ENCODE results near the gene C1QL3. TPM values are rescaled to one million over a fixed set of nuclear protein-coding genes. Genes with fewer than 3 reads are reported as not detected.

C1QL3 gene
- total and polyA plus RNA-seq, 10 of the 15 experiments (the other 5 are each of a cell fraction or from before 2014, with no cell fraction given), result 0.03 to 1.2 (median 0.50) TPM

DNA sequence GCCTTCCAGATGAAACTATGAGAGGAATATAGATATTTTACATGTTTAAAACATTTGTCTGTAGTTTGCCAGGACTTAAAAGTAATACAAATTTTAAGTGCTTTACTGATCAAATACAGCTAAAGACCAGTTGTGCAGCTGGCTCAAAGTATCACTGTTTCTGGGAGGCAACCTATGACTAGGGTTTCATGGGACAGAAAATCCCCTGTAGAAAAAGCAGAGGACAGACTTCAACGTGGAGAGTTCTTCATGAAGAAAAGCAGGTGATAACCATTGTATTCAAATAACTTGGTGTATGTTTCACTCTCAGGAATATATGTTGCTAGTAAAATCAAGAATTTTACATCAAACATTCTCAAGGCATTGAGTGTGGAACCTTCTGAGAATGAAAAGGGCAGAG, 43.9 kb downstream of the C1QL3 start (continued):
- TF ChIP-seq JUNB (IDR thresholded peaks at IDR 0.05) (no peak), ZBTB11 (CRISPR knock-in tag; IDR thresholded peaks at IDR 0.05) (no peak), RAD51 (IDR thresholded peaks at IDR 0.05) (no peak), TARDBP (IDR thresholded peaks at IDR 0.05; ENCODE audit: borderline replicate concordance) (no peak), CEBPB (IDR thresholded peaks at IDR 0.05; ENCODE audit: borderline replicate concordance in 1 of 2, low read depth in 2 of 2, low read length in 2 of 2) (no peak), STAT1 (conservative IDR thresholded peaks at IDR 0.05) (no peak)

DNA sequence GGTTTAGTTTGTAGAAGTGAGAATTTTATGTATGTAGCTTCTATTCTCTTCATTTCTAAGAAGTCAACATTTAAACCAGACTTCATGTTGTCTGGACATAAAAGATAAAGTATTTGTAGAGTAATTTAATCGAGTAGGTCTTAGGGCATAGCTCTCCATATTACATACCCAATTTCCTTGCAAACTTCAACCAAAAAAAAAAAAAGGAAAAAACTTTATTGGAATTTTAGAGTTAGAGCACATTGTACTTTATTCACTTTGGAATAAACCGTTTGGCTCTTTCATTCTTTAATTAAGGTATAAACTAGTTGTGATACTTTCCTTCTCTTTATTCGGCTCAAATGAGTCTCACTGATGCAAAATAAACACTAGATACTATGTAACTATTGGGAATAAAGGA, 48.9 kb downstream of the C1QL3 start:
- H2AFZ ChIP-seq (ENCODE audit: control insufficient read depth, low read depth, low read length), result no peak overlapping the region
- H3K27me3 ChIP-seq (replicated peaks in 1 of 2; ENCODE audit: control insufficient read depth in 2 of 2, insufficient read depth in 2 of 2, low read length in 1 of 2), result no peaks in the 10 kb centered on the region
- H3K79me2 ChIP-seq (ENCODE audit: control insufficient read depth, insufficient read depth, low read length), result no peaks in the 10 kb centered on the region
- H3K9ac ChIP-seq (ENCODE audit: control insufficient read depth, insufficient read depth, low read length), result no peak overlapping the region
- no peak for TF ChIP-seq ATF7 (IDR thresholded peaks at IDR 0.05; ENCODE audit: low read depth)
- no peak for TF ChIP-seq JUND (IDR thresholded peaks at IDR 0.05; ENCODE audit: low read depth, low read length)
- TF ChIP-seq PAX5 (IDR thresholded peaks at IDR 0.05; ENCODE audit: borderline replicate concordance, low read depth, low read length), result no peak
- no peak for TF ChIP-seq ASH2L (IDR thresholded peaks at IDR 0.05; ENCODE audit: borderline replicate concordance, low read depth)
- TF ChIP-seq, protein P1, sequence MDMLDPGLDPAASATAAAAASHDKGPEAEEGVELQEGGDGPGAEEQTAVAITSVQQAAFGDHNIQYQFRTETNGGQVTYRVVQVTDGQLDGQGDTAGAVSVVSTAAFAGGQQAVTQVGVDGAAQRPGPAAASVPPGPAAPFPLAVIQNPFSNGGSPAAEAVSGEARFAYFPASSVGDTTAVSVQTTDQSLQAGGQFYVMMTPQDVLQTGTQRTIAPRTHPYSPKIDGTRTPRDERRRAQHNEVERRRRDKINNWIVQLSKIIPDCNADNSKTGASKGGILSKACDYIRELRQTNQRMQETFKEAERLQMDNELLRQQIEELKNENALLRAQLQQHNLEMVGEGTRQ (IDR thresholded peaks at IDR 0.05; ENCODE audit: borderline replicate concordance, low read depth, low read length), result no peak
- CTCF ChIA-PET, result interaction anchor here (0.7 kb wide), 1 partner anchor 17 kb away, joined by 3 read pairs; no protein-coding TSS in a partner anchor
- H3K4me3 ChIP-seq, result no peak overlapping the region
- intact Hi-C loops (cut with micrococcal nuclease; ENCODE audit: unreplicated experiment), result no loop called here
- ATAC-seq (no peak), DNase-seq (ENCODE audit: low read depth, low spot score) (no peak), FAIRE-seq (no peak)
- H3K27ac ChIP-seq (ENCODE audit: control insufficient read depth, insufficient read depth), result no peak overlapping the region
- POLR2A ChIA-PET, result no interaction called here
- RAD21 ChIA-PET (ENCODE audit: unreplicated experiment), result no interaction called here
- no peaks in the 10 kb centered on the region; a peak in 1 of 4 replicates for H3K36me3 ChIP-seq (ENCODE audit: control insufficient read depth in 2 of 2, insufficient read depth in 2 of 2, low read length in 1 of 2)
- H3K4me1 ChIP-seq (ENCODE audit: control insufficient read depth, insufficient read depth, low read length), result no peaks in the 10 kb centered on the region
- no peaks in the 10 kb centered on the region for H4K20me1 ChIP-seq (ENCODE audit: control insufficient read depth, insufficient read depth)
- WGBS (ENCODE audit: insufficient coverage, insufficient replicate concordance, low lambda C conversion rate, missing lambda C conversion rate), result 98% methylated on average over 3 of the region's 3 CpGs
- H3K9me3 ChIP-seq (replicated peaks; ENCODE audit: control insufficient read depth, insufficient read depth, low read length), result no peaks in the 10 kb centered on the region
- SMC1A ChIA-PET (ENCODE audit: uncharacterized antibody, unreplicated experiment), result no interaction called here
- H3K4me2 ChIP-seq (ENCODE audit: control insufficient read depth, insufficient read depth), result no peak overlapping the region
- no TSS peak for BruUV-seq (replicated peaks)
- in situ Hi-C loops (cut with MboI), result no loop called here

Measured in GM12878 (cell line).